ENCODE measurements around the gene GOLGA8B.

- TF ChIP-seq CTCF (IDR thresholded peaks at IDR 0.05) (no peak), POLR2AphosphoS5 (IDR thresholded peaks at IDR 0.05) (no peak), POLR2A (IDR thresholded peaks at IDR 0.05) (no peak)
Observed at GRCh38 chr15:34625007-34625406, 41.6 kb upstream of the GOLGA8B start.

Data from prostate gland (tissue), 2 donors.